ACHN (cell line): ENCODE results near the gene LRP8.

ENCODE experiments used
- DNase-seq: peaks from one replicate; pipeline ENCODE4 v3.0.0-alpha.2; 2015
- in situ Hi-C: cut with HindIII; loops from 2 replicates; pipeline ENCODE4 v1.10.0; 2017; ENCODE audit warnings: low sequenced_read_pairs, low pct_ligation_motif_present, low pct_unique_long_range_greater_than_20kb

Gene LRP8

DNA sequence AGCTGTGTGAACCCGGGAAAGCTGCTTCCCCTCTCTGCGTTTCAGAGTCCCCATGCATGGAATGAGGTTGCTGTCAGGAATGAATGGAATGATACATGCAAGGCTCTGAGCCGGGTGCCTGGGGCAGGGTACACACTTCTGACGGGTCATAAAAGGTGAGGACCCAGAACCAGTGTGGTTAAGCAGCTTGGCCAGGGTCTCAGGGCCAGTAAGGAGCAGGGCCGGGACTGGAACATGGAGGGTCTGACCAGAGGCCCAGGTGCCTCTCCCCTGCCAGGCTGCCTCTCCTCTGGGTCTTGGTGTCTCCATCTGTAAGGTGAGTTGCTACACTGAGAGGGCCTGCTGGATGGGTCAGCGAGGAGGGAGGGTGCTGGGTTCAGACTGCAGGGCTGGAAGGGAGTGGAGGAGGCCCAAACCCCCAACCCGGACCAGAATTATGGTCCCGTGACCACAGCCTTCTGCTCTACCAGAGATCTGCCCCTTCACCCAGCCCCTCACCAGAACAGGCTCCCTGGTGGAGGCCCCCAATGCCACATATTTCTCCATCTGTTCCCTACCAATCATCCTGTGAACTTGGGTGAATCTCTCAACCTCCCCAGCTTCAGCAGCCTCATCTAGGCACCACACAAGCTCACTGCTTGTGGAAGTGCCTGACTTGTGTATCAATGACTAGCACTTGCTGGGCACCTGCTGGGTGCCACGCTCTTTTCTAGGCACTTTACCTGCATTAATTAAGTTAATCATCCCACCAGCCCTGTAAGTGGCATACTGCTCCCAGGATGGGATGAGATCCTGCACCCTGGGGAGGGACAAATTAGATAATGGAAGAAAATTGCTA is 16.2 kb upstream of the LRP8 start:
- in situ Hi-C loops = no loop called here
- no peak for DNase-seq

DNA sequence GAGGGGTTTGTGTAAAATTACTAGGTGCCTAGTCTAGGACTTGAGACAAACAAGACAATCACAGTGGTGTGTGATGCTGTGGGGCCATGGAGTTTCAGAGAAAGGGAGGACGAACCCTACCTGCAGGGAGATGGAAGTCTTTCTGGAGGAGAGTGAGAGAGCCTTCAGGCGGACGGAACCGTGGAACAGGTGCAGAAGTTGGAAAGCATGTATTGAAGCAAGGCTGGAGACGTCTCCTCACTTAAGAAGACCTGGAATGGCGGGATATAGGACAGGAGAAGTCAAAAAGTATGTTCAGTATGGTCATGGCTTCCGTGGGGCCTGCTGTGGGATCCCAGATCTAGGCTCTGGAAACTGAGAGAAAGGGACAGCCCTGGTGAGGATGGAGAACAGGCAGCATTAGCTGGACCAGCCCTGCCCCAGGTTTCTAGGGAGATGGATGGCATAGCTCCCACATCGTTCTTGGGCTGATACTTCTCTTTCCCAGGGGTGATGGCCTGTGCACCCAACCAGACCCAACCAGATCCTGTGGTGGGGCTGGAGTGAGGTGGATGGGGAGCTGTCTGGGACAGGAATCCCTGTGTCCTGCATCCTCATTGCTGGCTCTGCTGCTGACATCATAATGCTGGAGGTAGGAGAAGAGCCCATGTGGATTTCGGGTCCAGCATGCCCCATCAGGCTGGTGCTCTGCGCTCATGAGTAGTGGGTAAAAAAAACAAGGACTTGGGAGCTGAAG is 15.0 kb upstream of the LRP8 start:
- in situ Hi-C loops = no loop called here
- DNase-seq = no peak

DNA sequence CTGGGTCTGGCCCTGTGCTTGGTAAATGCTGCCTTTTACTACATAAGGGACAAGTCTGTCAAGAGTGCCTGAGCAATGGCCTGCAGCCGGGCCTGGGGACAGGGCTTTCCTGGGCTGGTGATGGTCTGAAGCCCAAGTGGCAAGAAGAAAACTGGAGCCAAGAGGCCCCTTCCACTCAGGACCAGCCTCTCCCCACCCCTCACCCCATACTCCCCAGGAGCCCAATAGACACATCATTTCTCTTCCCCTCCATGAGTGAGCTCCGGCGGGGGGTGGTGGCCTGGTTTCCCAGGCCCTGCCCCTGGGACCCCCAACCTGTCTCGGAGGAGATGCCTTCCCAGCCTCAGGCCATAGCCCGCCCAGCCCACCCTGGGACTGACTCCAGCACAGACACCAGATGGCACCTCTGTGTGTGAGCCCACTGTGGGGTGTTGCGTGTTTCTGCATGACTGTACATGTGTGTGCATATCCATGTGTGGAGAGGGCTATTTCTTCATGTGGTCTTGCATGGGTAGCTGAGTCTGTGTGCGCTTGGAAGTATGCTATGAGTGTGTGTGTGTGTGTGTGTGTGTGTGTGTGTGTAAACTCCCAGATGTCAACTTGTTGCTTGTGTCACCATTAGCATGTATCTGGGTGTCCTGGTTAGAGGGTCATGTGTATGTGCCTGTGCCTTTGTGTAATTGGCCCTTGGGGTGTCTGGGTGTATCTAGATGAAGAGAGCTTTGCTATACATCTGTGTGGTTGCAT is 14.3 kb upstream of the LRP8 start:
- DNase-seq = no peak
- in situ Hi-C loops = no loop called here

DNA sequence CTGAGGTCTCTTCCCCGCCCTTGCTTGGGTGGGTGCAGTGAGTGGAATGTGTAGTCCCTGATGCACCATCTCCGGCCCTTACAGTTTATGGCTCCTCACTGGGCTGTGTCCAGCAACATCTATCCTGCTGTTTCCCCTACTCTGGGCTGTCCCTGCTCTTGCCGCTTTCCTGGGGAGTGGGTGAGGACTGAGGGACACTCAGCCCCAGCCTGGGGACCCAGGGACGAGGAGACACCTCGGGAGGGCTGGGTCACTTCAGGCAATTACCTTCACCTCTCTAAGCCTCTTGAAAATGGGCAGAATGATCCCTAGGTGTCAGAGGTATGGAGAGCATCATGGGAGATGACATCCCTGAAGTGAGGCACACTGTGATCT is 13.6 kb upstream of the LRP8 start:
- in situ Hi-C loops = no loop called here
- no peak for DNase-seq

DNA sequence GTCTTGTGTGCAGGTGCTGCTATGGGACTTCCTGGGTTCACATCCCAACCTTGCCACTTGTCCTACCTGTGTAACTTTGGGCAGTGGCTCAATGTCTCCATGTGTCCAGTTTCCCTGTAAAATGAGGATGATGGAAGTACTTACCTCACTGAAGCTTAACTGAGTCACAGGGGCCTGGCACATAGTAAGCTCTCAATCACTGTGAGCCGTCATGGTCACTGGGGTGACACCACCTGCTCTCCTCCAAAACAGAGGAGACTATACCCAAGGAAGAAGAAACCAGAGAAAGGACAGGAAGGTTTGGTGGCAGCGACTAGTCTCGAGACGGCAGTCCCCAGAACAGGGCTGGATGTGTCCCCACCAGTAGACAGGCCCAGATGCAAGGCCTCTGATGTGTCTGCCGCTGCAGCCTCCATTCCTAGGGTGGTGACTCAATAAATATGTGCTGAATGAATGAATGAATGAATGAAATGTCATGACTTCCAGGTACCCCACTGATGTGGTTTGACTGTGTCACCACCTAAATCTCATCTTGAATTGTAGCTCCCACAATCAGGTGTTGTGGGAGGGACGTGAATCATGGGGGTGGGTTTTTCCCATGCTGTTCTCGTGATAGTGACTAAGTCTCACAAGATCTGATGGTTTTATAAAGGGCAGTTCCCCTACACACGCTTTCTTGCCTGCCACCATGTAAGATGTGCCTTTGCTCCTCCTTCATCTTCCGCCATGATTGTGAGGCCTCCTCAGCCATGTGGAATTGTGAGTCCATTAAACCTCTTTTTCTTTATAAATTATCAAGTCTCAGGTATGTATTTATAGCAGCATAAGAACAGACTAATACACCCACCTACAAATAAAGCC is 13.0 kb upstream of the LRP8 start:
- in situ Hi-C loops = no loop called here
- DNase-seq = no peak

DNA sequence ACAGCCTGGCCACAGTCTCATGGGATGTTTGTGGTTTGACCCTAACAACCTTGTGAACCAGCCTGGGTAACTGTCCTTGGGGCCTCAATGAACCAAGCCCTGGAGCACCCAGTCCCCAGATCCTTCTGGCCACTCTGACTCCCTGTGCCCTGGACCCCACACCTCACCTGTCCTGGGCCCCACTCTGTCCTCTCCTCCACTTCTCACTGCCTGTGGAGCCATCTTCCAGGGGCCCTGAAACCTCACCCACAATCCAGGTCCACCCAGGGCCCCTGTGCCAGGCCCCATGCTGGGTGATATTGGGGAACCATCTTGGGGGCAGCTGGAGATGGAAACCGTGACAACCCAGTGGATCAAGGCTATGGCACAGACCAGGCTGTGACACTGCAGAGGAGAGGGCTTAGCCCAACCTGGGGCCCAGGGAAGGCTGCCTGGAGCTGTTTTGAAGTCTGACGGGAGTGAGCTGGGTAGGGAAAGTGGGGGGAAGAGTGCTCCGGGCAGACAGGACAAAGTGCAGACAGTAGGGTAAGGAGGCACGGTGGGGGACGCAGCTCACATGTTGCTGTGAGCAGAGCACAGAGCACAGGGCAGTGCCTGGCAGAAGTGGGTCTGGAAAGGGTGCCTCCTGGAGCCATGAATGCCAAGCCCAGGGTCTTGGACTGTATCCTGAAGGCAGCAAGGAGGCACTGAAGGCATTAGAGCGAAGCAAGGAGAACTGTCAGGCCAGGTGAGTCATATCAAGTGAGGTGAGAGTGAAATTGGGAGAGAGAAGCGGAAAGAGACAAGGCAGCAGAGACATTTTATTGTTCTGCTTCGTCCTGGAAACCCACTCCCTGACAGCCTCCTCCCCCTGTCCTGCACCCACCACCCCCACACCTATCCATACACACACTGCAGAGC is 12.1 kb upstream of the LRP8 start:
- DNase-seq = no peak
- in situ Hi-C loops = no loop called here

DNA sequence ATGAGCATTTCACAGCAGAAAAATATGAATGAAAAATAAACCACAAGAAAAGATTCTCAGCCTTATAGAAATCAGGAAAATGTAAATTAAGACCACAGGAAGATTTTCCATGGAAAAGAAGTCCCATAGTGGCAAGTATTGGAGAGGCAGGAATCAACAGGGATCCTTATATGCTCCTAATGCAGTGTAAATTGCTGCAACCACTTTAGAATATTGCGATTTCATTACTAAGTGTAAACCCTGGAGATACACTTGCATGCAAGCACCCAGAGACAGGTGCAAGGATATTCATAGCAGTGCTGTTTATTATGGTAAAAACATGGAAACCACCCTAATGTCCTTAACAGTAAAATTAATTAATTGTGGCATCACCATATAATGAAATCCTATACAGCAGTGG is 10.6 kb upstream of the LRP8 start:
- in situ Hi-C loops = no loop called here
- no peak for DNase-seq

DNA sequence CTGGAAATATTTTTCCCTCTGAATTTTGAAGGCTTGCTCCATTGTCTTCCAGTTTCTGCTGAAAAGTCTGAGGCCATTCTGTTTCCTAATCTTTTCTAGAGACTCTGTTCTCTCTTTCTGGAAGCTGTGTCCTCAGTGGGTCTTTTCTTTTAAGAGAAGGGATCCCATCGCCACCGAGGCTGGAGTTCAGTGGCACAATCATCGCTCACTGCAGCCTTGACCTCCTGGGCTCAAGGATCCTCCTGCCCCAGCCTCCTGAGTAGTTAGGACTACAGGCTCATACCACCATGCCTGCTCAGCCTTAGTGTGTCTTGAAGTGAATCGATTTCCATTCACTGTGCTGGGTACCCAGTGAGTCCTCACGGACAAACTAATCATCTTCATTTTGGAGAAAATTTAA is 9.6 kb upstream of the LRP8 start:
- DNase-seq = no peak
- in situ Hi-C loops = no loop called here

DNA sequence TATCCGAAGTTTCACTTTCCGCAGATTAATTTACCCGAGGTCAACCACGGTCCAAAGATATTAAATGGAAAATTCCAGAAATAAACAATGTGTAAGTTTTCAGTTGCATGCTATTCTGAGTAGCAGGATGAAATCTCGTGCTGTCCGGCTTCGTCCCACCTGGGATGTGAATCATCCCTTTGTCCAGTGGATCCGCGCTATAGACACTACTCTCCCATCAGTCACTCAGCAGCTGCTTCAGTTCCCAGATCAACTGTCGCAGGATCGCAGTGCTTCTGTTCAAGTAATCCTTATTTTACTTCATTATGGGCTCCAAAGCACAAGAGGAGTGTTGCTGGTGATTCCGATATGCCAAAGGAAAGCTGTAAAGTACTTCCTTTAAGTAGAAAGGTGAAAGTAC is 8.3 kb upstream of the LRP8 start:
- in situ Hi-C loops = no loop called here
- no peak for DNase-seq

DNA sequence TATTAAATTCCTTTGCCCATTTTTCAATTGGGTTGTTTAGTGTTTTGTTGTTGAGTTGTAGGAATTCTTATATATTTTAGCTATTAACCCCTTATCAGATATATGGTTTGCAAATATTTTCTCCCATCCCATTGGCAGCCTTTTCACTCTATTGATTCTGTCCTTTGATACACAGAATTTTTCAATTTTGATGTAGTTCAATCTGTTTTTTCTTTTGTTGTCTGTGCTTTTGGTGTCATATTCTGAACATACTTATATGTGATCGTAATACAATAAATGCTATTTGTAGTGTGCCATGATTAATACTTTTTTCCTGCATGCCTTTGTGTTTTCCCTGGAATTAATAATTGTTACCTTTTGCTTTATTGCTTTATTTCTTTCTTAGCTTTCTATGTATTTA is 7.8 kb upstream of the LRP8 start:
- DNase-seq = no peak
- in situ Hi-C loops = no loop called here

DNA sequence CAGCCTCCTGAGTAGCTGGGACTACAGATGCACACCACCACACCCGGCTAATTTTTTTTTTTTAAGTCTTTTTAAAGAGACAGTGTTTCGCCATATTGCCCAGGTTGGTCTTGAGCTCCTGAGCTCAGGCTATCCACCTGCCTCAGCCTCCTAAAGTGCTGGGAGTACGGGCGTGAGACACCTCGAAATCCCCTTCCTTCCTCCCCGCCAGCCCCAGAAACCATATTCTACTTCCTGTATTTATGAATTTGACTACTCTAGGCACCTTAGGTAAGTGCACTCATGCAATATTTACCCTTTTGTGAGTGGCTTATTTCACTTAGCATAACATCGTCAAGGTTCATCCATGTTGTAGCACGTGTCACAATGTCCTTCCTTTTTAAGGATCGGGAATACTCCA is 6.9 kb upstream of the LRP8 start:
- no peak for DNase-seq
- in situ Hi-C loops = no loop called here

DNA sequence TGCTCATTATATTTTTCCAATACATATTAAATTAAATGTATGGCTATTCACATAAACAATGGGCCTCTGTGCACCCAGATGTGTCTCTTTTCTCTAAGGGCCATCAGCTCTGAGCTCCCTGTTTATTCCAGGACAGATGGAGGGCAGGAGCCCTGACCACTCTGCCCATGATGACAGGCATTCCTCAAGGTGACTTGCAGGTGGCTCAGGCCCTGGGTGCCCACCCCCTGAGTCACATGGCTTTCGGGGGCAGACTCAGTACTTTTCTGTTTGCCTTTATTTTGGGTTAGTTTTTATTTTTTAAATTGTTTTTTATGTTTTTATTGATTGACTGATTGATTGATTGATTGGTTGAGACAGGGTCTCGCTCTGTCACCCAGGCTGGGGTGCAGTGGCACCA is 6.4 kb upstream of the LRP8 start:
- in situ Hi-C loops = no loop called here
- DNase-seq = no peak

DNA sequence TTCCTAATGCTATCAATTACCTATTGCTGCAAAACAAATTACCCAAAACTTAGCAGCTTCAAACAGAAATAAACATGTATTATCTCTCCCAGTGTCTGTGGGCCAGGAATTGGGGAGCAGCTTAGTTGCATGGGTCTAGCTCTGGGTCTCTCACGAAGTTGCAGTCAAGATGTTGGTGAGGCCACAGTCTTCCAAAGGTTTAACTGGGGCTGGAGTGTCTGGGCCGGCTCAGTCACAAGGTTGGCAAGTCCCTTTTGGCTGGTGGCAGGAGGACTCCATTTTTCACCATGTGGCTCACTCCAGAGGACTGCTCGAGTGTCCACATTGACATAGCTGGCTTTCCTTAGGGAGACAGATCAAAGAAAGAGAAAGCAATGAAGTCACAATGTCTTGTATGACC is 5.0 kb upstream of the LRP8 start:
- in situ Hi-C loops = no loop called here
- no peak for DNase-seq

DNA sequence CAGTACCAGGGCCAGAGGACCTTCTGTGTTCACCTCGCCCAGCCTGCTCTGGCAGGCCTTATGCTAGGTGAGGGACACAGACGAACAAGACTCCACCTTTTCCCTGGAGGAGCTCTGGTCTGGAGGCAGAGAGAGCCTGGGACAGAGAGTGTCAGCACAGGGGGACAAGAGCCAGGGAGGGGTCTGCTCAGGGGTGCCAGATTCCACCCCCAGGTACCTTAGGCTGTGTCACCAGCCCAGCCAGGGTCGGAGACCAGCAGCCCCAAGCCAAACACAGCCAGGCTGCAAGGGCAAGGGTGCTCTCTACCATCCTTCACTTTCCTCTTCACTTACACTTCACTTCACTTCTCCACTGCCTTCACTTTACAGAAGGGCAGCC is 4.3 kb upstream of the LRP8 start:
- no peak for DNase-seq
- in situ Hi-C loops = no loop called here

DNA sequence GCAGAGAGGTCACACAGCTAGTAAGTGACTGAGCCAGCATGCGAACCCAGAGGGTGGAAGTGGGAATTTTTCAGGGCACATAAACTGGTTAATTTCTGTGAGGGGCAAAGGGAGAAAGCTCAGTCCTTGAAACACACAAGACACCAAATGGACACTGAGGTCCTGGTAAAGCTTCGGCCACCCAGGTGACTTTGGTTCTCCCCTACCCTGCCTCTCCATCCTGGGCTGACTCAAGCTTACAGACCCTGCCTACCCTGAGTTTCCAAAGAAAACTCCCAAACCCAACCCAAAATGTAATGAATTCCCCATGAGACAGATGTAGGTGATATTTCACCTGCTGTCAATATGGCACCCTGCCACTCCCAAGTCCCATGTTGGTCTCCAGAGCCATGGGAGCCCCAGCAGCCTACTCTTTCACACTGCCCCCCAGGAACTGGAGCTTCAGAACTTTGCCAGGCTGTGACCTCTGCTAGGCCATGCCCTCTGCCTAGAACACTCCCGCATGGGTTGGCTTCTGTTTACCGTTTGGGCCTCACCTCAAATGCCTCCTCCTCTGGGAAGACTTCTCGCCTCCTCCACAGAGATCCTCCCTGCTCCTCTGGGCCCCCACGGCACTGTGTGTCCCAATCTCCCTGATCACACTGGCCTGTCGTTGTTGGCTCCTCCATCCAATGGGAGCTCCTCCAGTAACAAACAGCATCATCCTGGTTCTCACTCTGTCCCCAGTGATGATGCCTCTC is 3.7 kb upstream of the LRP8 start:
- in situ Hi-C loops = no loop called here
- DNase-seq = no peak

DNA sequence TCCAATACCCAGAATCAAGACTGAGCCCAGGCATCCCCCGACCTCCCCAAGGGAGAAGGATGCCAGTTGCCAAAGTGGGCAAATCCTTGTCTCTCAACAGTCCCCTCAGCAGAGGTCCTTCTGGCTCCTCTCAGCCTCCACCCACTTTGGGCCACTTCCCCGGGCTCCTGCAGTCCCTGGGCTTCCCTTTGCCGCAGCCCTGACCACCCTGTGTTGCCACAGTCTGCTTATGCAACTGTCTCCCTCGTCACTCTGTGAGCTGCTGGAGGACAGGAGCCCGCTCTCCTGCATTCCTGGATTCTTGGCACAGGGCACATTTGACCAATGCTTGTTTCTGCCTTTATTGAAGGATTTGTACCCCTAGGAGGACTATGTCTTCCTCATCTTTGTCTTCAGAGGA is 2.9 kb upstream of the LRP8 start:
- DNase-seq = no peak
- in situ Hi-C loops = no loop called here
